GM10847 (cell line): ENCODE data around the gene EPHB2.

ENCODE experiments used
- POLR2A ChIP-seq: IDR thresholded peaks from 2 replicates; pipeline ENCODE4 v1.6.1; 2011; ENCODE audit not compliant: insufficient read length; ENCODE audit errors: extremely low read depth

Gene EPHB2

GRCh38 chr1:22868331-22868730 is 157.7 kb downstream of the EPHB2 start:
- no peak for TF ChIP-seq POLR2A

- no peak for TF ChIP-seq POLR2A
Observed at GRCh38 chr1:22869325-22869724, 158.7 kb downstream of the EPHB2 start.

- TF ChIP-seq POLR2A, result no peak
Observed at GRCh38 chr1:22870201-22870871, 159.7 kb downstream of the EPHB2 start.

GRCh38 chr1:22872981-22873664 is 162.5 kb downstream of the EPHB2 start:
- no peak for TF ChIP-seq POLR2A

- TF ChIP-seq POLR2A, result no peak
Observed at GRCh38 chr1:22874785-22875184, 164.1 kb downstream of the EPHB2 start.

- no peak for TF ChIP-seq POLR2A
Observed at GRCh38 chr1:22875241-22875640, 164.6 kb downstream of the EPHB2 start.

GRCh38 chr1:22875841-22876240 is 165.2 kb downstream of the EPHB2 start:
- no peak for TF ChIP-seq POLR2A

- TF ChIP-seq POLR2A, result no peak
Observed at GRCh38 chr1:22876359-22877111, 165.9 kb downstream of the EPHB2 start.

GRCh38 chr1:22877112-22877915 is 166.7 kb downstream of the EPHB2 start:
- no peak for TF ChIP-seq POLR2A

GRCh38 chr1:22877980-22878379 is 167.3 kb downstream of the EPHB2 start:
- no peak for TF ChIP-seq POLR2A

GRCh38 chr1:22878626-22879025 is 168.0 kb downstream of the EPHB2 start:
- no peak for TF ChIP-seq POLR2A

GRCh38 chr1:22879445-22879844 is 168.8 kb downstream of the EPHB2 start:
- TF ChIP-seq POLR2A, result no peak

- no peak for TF ChIP-seq POLR2A
Observed at GRCh38 chr1:22880174-22880601, 169.5 kb downstream of the EPHB2 start.

- TF ChIP-seq POLR2A, result no peak
Observed at GRCh38 chr1:22883406-22883805, 172.8 kb downstream of the EPHB2 start.
